Stomach (tissue), 4 donors: ENCODE results near the gene ATXN7L1.

Experiments
- EP300 ChIP-seq: sonication (generic); formaldehyde crosslinking; IDR thresholded peaks from one replicate; pipeline ENCODE4 v1.6.1; 2017; ENCODE audit warnings: antibody characterized with exemption
- POLR2A ChIP-seq, 4 donors: fragments of 450-650 bp; IDR thresholded peaks; one replicate each; pipeline ENCODE4 v1.6.1; 2016; ENCODE audit warnings: antibody characterized with exemption in 4 of 4, control low read depth in 2 of 4, mild to moderate bottlenecking in 1 of 4, moderate library complexity in 1 of 4
- TF ChIP-seq, protein P1 (sequence below), 7 experiments: fragments of 450-650 bp in 4 of 7; fragments of 200-600 bp in 3 of 7; sonication (generic) in 3 of 7; IDR thresholded peaks; one replicate each; pipeline ENCODE4 v1.5.1; 2016 to 2019; ENCODE audit warnings: antibody characterized with exemption in 7 of 7, control low read depth in 2 of 7, mild to moderate bottlenecking in 1 of 7

GRCh38 chr7:105764506-105764905, 111.9 kb downstream of the ATXN7L1 start:
- TF ChIP-seq, protein P1, sequence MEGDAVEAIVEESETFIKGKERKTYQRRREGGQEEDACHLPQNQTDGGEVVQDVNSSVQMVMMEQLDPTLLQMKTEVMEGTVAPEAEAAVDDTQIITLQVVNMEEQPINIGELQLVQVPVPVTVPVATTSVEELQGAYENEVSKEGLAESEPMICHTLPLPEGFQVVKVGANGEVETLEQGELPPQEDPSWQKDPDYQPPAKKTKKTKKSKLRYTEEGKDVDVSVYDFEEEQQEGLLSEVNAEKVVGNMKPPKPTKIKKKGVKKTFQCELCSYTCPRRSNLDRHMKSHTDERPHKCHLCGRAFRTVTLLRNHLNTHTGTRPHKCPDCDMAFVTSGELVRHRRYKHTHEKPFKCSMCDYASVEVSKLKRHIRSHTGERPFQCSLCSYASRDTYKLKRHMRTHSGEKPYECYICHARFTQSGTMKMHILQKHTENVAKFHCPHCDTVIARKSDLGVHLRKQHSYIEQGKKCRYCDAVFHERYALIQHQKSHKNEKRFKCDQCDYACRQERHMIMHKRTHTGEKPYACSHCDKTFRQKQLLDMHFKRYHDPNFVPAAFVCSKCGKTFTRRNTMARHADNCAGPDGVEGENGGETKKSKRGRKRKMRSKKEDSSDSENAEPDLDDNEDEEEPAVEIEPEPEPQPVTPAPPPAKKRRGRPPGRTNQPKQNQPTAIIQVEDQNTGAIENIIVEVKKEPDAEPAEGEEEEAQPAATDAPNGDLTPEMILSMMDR (IDR thresholded peaks at IDR 0.05), result no peak
- TF ChIP-seq POLR2A (IDR thresholded peaks at IDR 0.05) (no peak), EP300 (no peak)
